Duodenal mucosa (tissue), 2 donors: ENCODE measurements around the gene SPRED3.

Experiments
- H3K27ac ChIP-seq: one replicate; pipeline ENCODE4 v1.7.0; 2013; ENCODE audit warnings: low read depth, low read length
- H3K27me3 ChIP-seq, 2 donors: one replicate each; pipeline ENCODE4 v1.7.0; 2013; ENCODE audit warnings: low read length in 2 of 2, control low read depth in 1 of 2; ENCODE audit not compliant: insufficient read depth in 2 of 2, control insufficient read depth in 1 of 2
- H3K36me3 ChIP-seq, 2 donors: one replicate each; pipeline ENCODE4 v1.7.0; 2013; ENCODE audit warnings: low read length in 2 of 2, control low read depth in 1 of 2; ENCODE audit not compliant: insufficient read depth in 2 of 2, control insufficient read depth in 1 of 2
- H3K4me1 ChIP-seq, 2 donors: one replicate each; pipeline ENCODE4 v1.7.0; 2013; ENCODE audit warnings: low read length in 2 of 2, control low read depth in 1 of 2; ENCODE audit not compliant: insufficient read depth in 2 of 2, control insufficient read depth in 1 of 2
- H3K4me3 ChIP-seq, 2 donors: one replicate each; pipeline ENCODE4 v1.7.0; 2013; ENCODE audit warnings: low read length in 2 of 2, low read depth in 1 of 2
- H3K9ac ChIP-seq, 2 donors: one replicate each; pipeline ENCODE4 v1.7.0; 2013; ENCODE audit warnings: low read length in 2 of 2, low read depth in 1 of 2
- H3K9me3 ChIP-seq, 2 donors: one replicate each; pipeline ENCODE4 v1.7.0; 2013; ENCODE audit warnings: low read length in 2 of 2, control low read depth in 1 of 2; ENCODE audit not compliant: control insufficient read depth in 1 of 2

SPRED3 gene

GRCh38 chr19:38389957-38390924 lies 1.7 kb downstream of the SPRED3 start:
- H3K4me1 ChIP-seq, result peaks cover 7 to 42% of the 10 kb centered on the region in 2 donors
- H3K4me3 ChIP-seq, result no peak overlapping the region
- H3K36me3 ChIP-seq, result peaks cover 0 to under 1% of the 10 kb centered on the region in 2 donors
- no peaks in the 10 kb centered on the region for H3K9me3 ChIP-seq
- H3K9ac ChIP-seq, result no peak overlapping the region
- peaks cover 0 to 15% of the 10 kb centered on the region in 2 donors for H3K27me3 ChIP-seq
- no peak overlapping the region for H3K27ac ChIP-seq

- Histone ChIP-seq H3K36me3 (no peaks in the 10 kb centered on the region), H3K4me3 (no peak overlapping the region), H3K4me1 (peaks cover 7 to 35% of the 10 kb centered on the region in 2 donors), H3K27me3 (peaks cover 6 to 26% of the 10 kb centered on the region in 2 donors), H3K27ac (no peak overlapping the region), H3K9me3 (no peaks in the 10 kb centered on the region), H3K9ac (no peak overlapping the region)
Measured at GRCh38 chr19:38391911-38392464, 3.5 kb downstream of the SPRED3 start.

DNA sequence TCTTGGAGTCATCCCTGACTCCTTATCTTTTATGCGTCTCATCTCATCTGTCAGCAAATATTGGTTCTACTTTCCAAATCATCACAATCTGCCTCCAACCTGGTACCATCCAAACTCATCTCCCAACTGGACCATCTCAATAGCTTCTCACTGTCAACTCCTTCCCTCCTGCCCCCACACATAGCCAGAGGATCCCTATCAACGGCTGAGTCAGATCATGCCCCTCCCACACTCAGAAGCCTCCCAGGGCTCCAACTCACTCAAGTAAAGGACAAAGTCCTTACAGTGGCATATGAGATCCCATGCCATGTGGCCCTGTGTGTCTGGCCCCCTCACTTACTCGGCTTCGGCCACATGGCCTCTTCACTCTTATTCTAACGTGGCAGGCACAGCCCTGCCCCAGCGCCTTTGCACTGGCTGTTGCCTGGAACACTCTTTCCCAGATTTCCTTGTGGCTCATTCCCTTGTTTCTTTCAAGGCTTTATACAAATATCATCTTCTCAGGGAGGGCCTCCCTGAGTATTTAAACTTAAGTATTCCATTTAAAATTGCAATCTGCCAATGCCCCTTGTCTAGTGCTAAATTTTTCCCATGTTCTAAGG lies 4.3 kb downstream of the SPRED3 start:
- Histone ChIP-seq H3K9me3 (no peaks in the 10 kb centered on the region), H3K4me1 (peaks cover 7 to 31% of the 10 kb centered on the region in 2 donors), H3K4me3 (no peak overlapping the region), H3K9ac (no peak overlapping the region), H3K27ac (no peak overlapping the region), H3K27me3 (peaks cover 14 to 31% of the 10 kb centered on the region in 2 donors), H3K36me3 (no peaks in the 10 kb centered on the region)

DNA sequence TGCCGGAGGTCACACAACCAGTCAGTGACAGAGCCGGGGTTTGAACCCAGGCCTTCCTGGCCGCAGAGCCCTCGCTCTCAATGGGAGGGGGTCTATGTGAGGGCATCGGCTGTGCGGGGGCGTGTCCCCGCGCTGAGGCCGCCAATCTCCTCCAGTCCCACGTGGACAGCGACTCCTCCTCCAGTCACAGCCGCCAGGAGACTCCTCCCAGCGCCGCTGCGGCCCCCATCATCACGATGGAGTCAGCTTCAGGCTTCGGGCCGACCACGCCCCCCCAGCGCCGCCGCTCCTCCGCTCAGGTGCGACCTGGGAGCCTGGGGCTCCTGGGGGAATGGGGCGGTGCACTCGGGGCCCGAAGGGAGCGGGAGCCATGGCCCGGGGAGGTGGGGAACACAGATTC lies 6.0 kb downstream of the SPRED3 start:
- Histone ChIP-seq H3K4me1 (peaks cover 7 to 21% of the 10 kb centered on the region in 2 donors), H3K27ac (no peak overlapping the region), H3K9ac (no peak overlapping the region), H3K36me3 (no peaks in the 10 kb centered on the region), H3K27me3 (peaks cover 15 to 26% of the 10 kb centered on the region in 2 donors), H3K9me3 (no peaks in the 10 kb centered on the region), H3K4me3 (peak overlapping the region; percentile 16 to 47)

DNA sequence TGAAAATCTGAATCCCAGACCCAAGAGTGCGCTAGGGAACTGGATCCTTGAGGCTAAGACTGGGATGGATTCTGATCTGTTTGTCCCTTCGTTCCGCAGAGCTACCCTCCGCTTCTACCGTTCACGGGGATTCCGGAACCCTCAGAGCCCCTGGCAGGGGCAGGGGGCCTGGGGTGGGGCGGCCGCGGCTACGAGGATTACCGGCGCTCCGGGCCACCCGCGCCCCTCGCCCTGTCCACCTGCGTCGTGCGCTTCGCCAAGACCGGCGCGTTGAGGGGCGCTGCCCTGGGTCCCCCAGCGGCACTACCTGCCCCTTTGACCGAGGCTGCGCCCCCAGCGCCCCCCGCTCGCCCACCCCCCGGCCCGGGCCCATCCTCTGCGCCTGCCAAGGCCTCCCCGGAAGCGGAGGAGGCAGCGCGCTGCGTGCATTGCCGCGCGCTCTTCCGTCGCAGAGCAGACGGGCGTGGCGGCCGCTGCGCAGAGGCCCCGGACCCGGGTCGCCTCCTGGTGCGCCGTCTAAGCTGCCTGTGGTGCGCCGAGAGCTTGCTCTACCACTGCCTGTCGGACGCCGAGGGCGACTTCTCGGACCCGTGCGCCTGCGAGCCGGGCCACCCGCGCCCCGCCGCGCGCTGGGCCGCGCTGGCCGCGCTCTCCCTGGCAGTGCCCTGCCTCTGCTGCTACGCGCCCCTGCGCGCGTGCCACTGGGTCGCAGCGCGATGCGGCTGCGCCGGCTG lies 7.1 kb downstream of the SPRED3 start:
- peaks cover 7 to 21% of the 10 kb centered on the region in 2 donors for H3K4me1 ChIP-seq
- peak overlapping the region; percentile 47 to 50 for H3K4me3 ChIP-seq
- no peaks in the 10 kb centered on the region for H3K36me3 ChIP-seq
- no peak overlapping the region for H3K27ac ChIP-seq
- no peak overlapping the region for H3K9ac ChIP-seq
- H3K9me3 ChIP-seq, result no peaks in the 10 kb centered on the region
- peaks cover 18 to 21% of the 10 kb centered on the region in 2 donors for H3K27me3 ChIP-seq

DNA sequence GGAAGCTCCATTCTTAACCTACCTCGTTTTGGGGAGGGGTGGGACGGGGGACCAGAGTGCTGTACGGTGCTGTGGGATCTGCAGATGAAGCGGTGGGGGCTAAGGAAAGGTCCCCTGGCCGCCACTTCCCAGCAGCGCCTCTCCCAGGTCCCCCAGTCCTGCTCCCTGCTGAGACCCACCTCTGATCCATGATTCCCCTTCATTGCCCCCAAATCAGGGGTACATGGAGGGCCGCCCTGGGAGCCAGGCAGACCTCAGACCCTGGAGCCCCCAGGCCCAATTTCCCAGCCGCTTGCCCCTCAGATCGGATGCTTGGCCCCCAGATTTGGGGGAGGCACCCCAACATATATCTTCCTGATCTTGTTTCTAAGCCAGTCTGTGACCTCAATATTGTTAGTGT lies 10.6 kb downstream of the SPRED3 start:
- Histone ChIP-seq H3K4me1 (peaks cover 8 to 9% of the 10 kb centered on the region in 2 donors), H3K27ac (no peak overlapping the region), H3K9ac (no peak overlapping the region), H3K9me3 (no peaks in the 10 kb centered on the region), H3K36me3 (no peaks in the 10 kb centered on the region), H3K27me3 (peaks cover 18 to 21% of the 10 kb centered on the region in 2 donors), H3K4me3 (no peak overlapping the region)

DNA sequence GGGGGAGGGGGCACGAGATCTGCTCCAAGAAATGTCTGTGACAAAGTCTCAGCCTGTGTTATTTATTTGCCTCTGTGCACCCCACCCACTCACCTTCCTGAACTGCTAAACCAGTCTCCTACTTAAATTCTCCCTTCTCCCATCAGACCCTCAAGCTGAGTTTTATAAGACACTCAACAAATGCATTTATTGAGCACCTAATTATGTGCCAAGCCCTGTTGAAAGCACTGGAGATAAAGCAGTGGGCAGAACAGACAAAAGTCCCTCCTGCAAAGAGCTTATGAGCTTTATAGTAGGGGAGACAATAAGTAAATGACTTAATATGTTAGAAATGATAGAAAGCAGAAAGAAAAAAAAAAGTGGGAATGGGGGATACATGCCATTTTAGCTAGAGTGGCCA lies 11.0 kb downstream of the SPRED3 start:
- H3K9ac ChIP-seq, result no peak overlapping the region
- H3K27ac ChIP-seq, result no peak overlapping the region
- peaks cover 18 to 21% of the 10 kb centered on the region in 2 donors for H3K27me3 ChIP-seq
- peaks cover 8 to 11% of the 10 kb centered on the region in 2 donors for H3K4me1 ChIP-seq
- no peaks in the 10 kb centered on the region for H3K9me3 ChIP-seq
- no peak overlapping the region for H3K4me3 ChIP-seq
- no peaks in the 10 kb centered on the region for H3K36me3 ChIP-seq

DNA sequence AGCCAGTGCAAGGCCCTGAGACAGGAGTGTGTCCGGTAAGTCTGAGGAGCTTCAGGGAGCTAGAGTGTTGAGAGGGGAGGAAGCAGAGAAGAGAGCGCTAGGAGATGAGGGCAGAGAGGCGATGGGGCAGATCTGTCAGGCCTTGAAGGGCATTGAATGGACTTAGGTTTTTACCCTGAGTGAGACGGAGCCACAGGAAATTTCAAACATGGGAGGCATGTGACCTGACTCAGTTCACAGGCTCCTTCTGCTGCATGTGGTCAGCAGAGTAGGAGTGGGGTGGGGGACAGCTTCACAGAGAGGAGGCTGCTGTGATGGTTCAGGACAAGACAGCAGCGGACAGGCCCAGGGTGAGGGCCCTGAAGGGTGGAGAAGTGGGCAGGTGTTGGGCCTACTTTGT lies 11.9 kb downstream of the SPRED3 start:
- peaks cover 15 to 18% of the 10 kb centered on the region in 2 donors for H3K27me3 ChIP-seq
- H3K4me3 ChIP-seq, result no peak overlapping the region
- H3K9ac ChIP-seq, result no peak overlapping the region
- peaks cover 0 to 3% of the 10 kb centered on the region in 2 donors for H3K36me3 ChIP-seq
- H3K27ac ChIP-seq, result no peak overlapping the region
- no peaks in the 10 kb centered on the region for H3K9me3 ChIP-seq
- H3K4me1 ChIP-seq, result peaks cover 3 to 4% of the 10 kb centered on the region in 2 donors

DNA sequence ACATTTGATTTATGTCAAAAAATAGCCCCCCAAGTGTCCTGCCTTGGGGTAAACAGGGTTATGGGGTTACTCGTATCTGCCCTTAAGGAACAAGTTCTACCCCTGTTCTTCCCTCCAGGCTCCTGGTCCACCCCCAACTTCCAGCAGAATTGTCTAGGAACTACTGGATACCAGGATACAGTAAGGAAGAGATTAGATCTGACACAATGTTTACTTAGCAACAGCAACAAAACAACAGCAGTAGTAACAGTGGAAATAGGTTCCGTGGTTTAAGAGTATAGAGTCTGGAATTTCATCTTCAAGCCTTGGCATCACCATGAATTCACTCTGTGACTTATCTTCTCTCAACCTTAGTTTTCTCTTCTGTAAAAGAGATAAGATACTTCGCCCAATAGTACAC lies 12.7 kb downstream of the SPRED3 start:
- Histone ChIP-seq H3K27ac (no peak overlapping the region), H3K27me3 (peaks cover 14 to 18% of the 10 kb centered on the region in 2 donors), H3K4me1 (peaks cover 3 to 4% of the 10 kb centered on the region in 2 donors), H3K4me3 (no peak overlapping the region), H3K36me3 (peaks cover 0 to 6% of the 10 kb centered on the region in 2 donors), H3K9me3 (no peaks in the 10 kb centered on the region), H3K9ac (no peak overlapping the region)
